ENCODE measurements around the gene PSMF1. TPM values are rescaled to one million over a fixed set of nuclear protein-coding genes. Genes with fewer than 3 reads are reported as not detected.

The PSMF1 gene
- total and polyA plus RNA-seq, 2 experiments from 2014 or later: 73.7 to 84.2 TPM

- Histone ChIP-seq H3K4me2 (no peak overlapping the region), H3K4me3 (no peak overlapping the region), H3K27me3 (ENCODE audit: insufficient read depth) (no peaks in the 10 kb centered on the region), H3K27ac (ENCODE audit: low read depth) (no peak overlapping the region), H4K20me1 (replicated peaks; ENCODE audit: insufficient read depth) (no peaks in the 10 kb centered on the region), H2AFZ (no peak overlapping the region), H3K36me3 (ENCODE audit: insufficient read depth) (no peaks in the 10 kb centered on the region), H3K79me2 (replicated peaks; ENCODE audit: insufficient read depth) (no peaks in the 10 kb centered on the region), H3K4me1 (ENCODE audit: insufficient read depth) (no peaks in the 10 kb centered on the region), H3K9me2 (ENCODE audit: insufficient read depth) (no peaks in the 10 kb centered on the region), H3F3A (replicated peaks; ENCODE audit: low read depth) (no peaks in the 10 kb centered on the region)
- DNase-seq (ENCODE audit: low spot score): no peak
- Mint-ChIP-seq H3K4me1 (peaks cover 9% of the 10 kb centered on the region; the same call in 2 of the 3 replicates), H3K27ac (no peak overlapping the region), H3K9me3 (peaks cover 40% of the 10 kb centered on the region), H3K36me3 (ENCODE audit: low read depth) (peaks cover 9% of the 10 kb centered on the region), H3K4me3 (no peak overlapping the region), H3K27me3 (ENCODE audit: insufficient read depth, low read depth, poor library complexity) (peaks cover 3% of the 10 kb centered on the region)
- no peak for TF ChIP-seq EZH2 (IDR thresholded peaks at IDR 0.05; ENCODE audit: low read depth, unreplicated experiment)
- no peak for TF ChIP-seq CREB1 (CRISPR knock-in tag; IDR thresholded peaks at IDR 0.05; ENCODE audit: low read depth)
- no peak for TF ChIP-seq ETS1 (IDR thresholded peaks at IDR 0.05)
- no peak for TF ChIP-seq CTCF (conservative IDR thresholded peaks at IDR 0.05; ENCODE audit: low read depth in 2 of 2)
- no peak for TF ChIP-seq STAT1 (IDR thresholded peaks at IDR 0.05; ENCODE audit: unreplicated experiment)
- no peak for TF ChIP-seq JUNB (IDR thresholded peaks at IDR 0.05; ENCODE audit: unreplicated experiment)
- TF ChIP-seq ZNF114 (CRISPR knock-in tag; IDR thresholded peaks at IDR 0.05): no peak
- ATAC-seq: no peak
These were observed 31.0 kb upstream of the PSMF1 start for GRCh38 chr20:1087311-1087905.

GRCh38 chr20:1094751-1095150 is 23.7 kb upstream of the PSMF1 start:
- no peak overlapping the region for H3K4me2 ChIP-seq
- Mint-ChIP-seq H3K36me3 (ENCODE audit: low read depth) (peaks cover 9% of the 10 kb centered on the region; the same call in 2 of the 3 replicates), H3K27ac (no peak overlapping the region), H3K27me3 (ENCODE audit: insufficient read depth, low read depth, poor library complexity) (peaks cover 2% of the 10 kb centered on the region), H3K9me3 (peaks cover 30% of the 10 kb centered on the region), H3K4me1 (no peaks in the 10 kb centered on the region), H3K4me3 (no peak overlapping the region)
- no peak for ATAC-seq
- no peaks in the 10 kb centered on the region for H3K36me3 ChIP-seq (ENCODE audit: insufficient read depth)
- H4K20me1 ChIP-seq (replicated peaks; ENCODE audit: insufficient read depth): no peaks in the 10 kb centered on the region
- no peaks in the 10 kb centered on the region for H3F3A ChIP-seq (replicated peaks; ENCODE audit: low read depth)
- H3K4me1 ChIP-seq (ENCODE audit: insufficient read depth): no peaks in the 10 kb centered on the region
- no peak overlapping the region for H3K27ac ChIP-seq (ENCODE audit: low read depth)
- no peaks in the 10 kb centered on the region for H3K9me2 ChIP-seq (ENCODE audit: insufficient read depth)
- H3K27me3 ChIP-seq (ENCODE audit: insufficient read depth): no peaks in the 10 kb centered on the region
- peak; percentile 2 for DNase-seq (ENCODE audit: low spot score)
- no peak overlapping the region; the same call in 1 of the 2 replicates for H2AFZ ChIP-seq
- H3K4me3 ChIP-seq: no peak overlapping the region
- no peaks in the 10 kb centered on the region for H3K79me2 ChIP-seq (replicated peaks; ENCODE audit: insufficient read depth)
- no peak for TF ChIP-seq POLR2AphosphoS5 (IDR thresholded peaks at IDR 0.05; ENCODE audit: low read depth)
- TF ChIP-seq ETS1 (IDR thresholded peaks at IDR 0.05): no peak
- TF ChIP-seq ZNF331 (CRISPR knock-in tag; IDR thresholded peaks at IDR 0.05; ENCODE audit: low read depth): no peak
- TF ChIP-seq CREB1 (CRISPR knock-in tag; IDR thresholded peaks at IDR 0.05; ENCODE audit: low read depth): no peak
- no peak for TF ChIP-seq ZNF462 (CRISPR knock-in tag; IDR thresholded peaks at IDR 0.05)
- no peak for TF ChIP-seq NANOG (IDR thresholded peaks at IDR 0.05; ENCODE audit: borderline replicate concordance)
